Measurements from ENCODE around the gene HOXB1.
"Not testable (repeated sequence)": the region's sequence is repeated elsewhere in the genome, so short reads cannot be mapped to it uniquely, and the experiment has no call there.

Gene HOXB1

GRCh38 chr17:48542114-48542656 lies 11.4 kb upstream of the HOXB1 start:
- DNase-seq = no peak

GRCh38 chr17:48541577-48542113 lies 10.8 kb upstream of the HOXB1 start:
- DNase-seq = no peak

DNA sequence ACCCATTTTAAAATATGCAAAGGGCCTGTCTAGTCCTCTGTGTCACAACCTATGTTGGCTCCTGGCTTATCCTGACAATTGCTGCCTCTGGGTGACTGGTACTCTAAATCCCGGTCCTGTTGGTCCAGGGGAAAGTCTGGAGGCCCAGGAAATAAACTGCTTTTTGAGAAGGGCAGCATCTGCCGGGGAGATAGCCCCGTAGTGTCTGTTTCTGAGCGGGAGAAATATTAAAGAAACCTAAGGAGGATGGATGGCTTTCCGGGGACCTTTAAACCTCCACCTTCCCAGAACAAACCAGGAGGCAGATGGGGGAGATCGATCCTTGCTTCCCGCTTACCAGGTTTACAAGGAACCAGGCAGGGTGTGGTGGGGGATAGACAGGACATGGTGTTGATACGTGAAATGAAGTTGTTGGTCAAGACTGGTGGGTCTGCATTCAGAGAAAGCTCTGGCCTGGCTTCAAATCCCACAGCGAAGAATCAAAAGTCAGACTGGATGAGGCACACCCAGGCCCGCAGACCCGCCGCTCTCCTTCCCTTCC lies 10.3 kb upstream of the HOXB1 start:
- DNase-seq = no peak

DNA sequence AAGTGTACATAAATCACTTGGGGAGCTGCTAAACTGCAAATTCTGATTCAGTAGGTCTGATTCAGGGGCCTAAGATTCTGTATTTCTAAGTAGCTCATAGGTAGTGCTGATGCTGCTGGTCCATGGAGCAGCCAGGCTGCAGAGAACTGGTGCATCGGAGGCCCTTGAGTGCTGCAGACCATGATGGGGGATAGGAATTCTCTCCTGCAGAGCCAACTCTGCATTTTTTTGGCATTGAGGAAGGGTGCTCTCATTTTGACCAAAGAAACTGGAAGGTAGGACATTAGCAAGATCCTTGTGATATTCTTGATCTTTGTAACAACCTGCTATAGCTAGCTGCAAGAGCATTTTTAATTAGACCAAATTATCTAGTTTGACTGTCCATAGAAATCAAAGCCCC lies 9.4 kb upstream of the HOXB1 start:
- no peak for DNase-seq

- DNase-seq = no peak
These were observed 8.4 kb upstream of the HOXB1 start for GRCh38 chr17:48539177-48539576.

- no peak for DNase-seq
These were observed 6.5 kb upstream of the HOXB1 start for GRCh38 chr17:48537316-48537715.

DNA sequence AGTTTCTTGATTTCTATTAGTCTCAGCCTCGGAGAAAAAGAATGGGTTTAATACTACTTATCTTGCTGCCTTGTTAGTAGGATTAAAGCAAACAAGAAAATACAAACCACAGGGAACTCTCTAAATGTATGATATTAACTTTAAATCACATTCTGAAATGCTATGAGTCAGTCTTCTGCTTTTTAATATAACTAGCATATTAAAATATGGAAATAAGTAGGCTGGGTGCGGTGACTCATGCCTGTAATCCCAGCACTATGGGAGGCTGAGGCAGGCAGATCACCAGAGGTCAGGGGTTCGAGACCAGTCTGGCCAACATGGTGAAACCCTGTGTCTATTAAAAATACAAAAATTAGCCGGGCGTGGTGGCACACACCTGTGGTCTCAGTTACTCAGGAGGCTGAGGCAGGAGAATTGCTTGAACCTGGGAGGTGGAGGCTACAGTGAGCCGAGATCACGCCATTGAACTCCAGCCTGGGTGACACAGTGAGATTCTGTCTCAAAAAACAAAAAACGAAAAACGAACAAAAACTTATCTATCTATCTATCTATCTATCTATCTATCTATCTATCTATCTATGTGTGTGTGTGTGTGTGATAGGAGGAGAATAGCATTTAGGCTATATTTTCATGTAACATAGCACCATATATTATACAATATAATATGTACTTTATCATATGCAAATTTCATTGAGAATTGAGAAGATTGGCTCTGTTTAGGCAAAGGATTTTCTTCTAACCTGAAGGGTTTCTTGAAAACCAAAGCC lies 5.2 kb upstream of the HOXB1 start:
- DNase-seq = not testable (repeated sequence)

DNA sequence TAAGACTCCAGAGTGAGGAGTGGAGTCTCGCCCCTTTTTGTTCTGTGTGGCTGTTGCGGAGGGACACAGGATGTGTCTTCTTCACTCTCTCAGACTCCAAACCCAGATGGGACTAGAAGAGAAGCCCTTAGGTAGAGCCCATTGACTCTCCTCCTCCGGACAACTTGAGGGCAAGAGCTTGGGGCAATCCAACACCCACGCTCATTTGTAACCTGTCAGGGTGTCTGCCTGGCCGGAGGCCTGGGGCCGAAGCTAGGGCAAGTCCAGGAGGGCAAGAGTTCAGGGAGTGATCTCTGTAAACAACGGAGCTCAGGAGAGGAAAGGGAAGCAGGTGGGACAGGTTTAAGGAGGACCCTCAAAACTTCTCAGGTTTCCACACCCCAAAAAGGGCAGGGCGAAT lies 1.4 kb upstream of the HOXB1 start:
- no peak for DNase-seq

- no peak for DNase-seq
These were observed 464 bp downstream of the HOXB1 start for GRCh38 chr17:48530208-48530886.

GRCh38 chr17:48529683-48530009 lies 1.2 kb downstream of the HOXB1 start:
- no peak for DNase-seq

- DNase-seq = no peak
These were observed 1.7 kb downstream of the HOXB1 start for GRCh38 chr17:48528936-48529682.

- DNase-seq = no peak
These were observed 2.5 kb downstream of the HOXB1 start for GRCh38 chr17:48528153-48528935.

GRCh38 chr17:48527547-48527932 lies 3.3 kb downstream of the HOXB1 start:
- no peak for DNase-seq

GRCh38 chr17:48526608-48527546 lies 3.9 kb downstream of the HOXB1 start:
- no peak for DNase-seq

DNA sequence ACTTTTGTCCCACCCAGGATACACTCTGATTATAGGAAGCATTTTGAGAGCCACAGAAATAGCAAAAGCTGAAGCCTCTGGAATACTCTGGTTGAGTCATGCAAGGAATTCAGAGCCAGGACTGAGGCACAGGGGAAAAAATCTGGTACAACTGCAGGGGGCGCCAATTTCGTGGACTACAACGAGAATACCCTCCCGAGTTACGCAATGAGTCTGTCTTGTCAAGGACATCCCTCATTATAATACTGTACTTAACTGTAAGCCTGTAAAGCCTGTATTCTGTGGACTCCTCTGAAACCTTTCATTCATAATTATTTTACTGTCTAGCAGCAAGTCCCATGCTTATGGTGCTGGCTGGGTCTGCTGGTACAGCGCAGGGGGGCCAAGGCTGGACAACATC lies 7.8 kb downstream of the HOXB1 start:
- no peak for DNase-seq

DNA sequence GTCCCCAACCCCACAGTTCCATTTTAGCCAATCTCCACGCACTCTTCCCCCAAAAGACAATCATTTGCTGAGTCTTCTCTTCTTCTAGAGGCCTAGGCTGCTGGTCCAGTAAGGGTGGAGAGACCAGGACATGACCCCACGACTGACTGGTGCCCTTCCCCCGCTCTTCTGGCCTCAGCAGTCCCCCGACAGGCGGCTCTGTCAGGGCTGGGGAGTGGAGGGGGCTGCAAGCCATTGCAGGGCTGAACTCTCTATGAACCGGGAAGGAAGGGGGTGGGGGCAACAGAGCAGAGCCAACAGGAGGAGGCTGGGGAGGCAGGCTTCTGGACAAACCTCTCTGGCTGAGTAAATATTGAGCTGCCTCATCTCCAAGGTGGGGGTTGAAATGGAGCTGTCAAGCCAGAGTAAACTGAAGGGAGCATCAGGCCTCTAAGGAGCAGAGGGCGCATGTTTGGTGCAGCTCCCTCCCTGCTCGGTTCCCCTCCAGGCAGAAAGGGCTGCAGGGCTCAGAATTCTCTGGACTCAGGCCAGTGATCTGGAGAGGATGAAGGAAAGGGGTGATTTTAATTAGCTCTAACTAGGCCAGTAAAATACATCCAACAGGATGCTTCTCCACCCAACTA lies 8.7 kb downstream of the HOXB1 start:
- no peak for DNase-seq

GRCh38 chr17:48520631-48521079 lies 10.2 kb downstream of the HOXB1 start:
- no peak for DNase-seq

- no peak for DNase-seq
These were observed 11.4 kb downstream of the HOXB1 start for GRCh38 chr17:48519427-48519826.

GRCh38 chr17:48517478-48517877 lies 13.3 kb downstream of the HOXB1 start:
- DNase-seq = no peak

All from KG1 (cell line).